ENCODE results near the gene AHNAK.
A peak's percentile ranks its signal among the peaks of the same experiment; 100 is the strongest.
"Not testable (repeated sequence)": the region's sequence is repeated elsewhere in the genome, so short reads cannot be mapped to it uniquely, and the experiment has no call there.

The AHNAK gene

DNA sequence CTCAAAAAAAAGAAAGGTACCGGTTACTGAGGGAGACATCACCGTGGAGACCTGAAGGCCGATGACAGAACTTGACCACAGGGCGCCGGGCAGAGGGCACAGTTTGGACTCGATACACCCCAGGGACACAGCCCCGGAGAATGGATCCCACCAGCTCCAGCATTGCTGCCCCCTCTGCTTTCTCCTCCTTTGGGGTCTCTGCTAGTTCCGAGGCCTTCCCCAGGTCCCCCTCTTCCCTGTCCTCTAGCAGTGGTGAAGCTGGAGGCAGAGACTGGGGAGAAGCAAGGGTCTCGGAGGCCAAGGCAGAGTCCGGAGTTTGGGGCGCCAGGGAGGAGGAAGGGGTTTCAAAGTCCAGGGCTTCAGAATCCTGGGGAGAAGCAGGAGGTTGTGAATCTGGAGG, 31.9 kb upstream of the AHNAK start:
- Histone ChIP-seq H3K9me3 (ENCODE audit: control insufficient read depth, low read length) (no peaks in the 10 kb centered on the region), H3K36me3 (ENCODE audit: control insufficient read depth, insufficient read depth, low read length) (peaks cover 5% of the 10 kb centered on the region), H3K4me1 (ENCODE audit: control insufficient read depth, insufficient read depth, low read length) (peaks cover 31% of the 10 kb centered on the region)

DNA sequence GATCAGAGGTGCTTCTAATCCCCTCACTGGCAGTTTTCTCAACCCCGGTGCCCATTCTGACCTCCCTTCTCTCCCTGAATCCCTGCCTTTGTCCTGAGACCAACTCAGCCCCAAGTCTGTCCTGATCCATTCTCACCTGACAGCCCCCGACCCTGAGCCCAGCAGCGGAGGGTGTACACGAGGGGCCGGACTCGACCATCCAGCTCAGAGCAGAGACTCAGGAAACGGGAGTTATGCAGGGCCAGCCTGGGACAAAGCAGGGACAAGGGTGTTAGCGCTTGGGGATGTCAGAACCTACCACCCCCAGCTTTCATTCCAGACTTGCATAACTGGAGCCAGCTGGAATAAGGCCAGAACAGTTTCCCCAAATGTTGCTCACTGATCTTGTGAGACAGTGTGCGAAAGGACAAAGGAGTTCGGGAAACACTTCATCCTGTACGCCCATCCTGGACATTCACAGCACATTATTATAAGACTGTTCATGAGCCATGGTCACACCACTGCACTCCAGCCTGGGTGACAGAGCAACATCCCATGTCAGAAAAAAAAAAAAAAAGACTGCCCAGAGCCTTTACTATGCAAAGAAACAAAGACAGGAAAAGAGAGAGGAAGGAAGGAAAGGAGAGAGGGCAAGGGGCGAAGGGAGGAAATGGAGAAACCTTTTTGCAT, 30.6 kb upstream of the AHNAK start:
- Histone ChIP-seq H3K9me3 (ENCODE audit: control insufficient read depth, low read length) (no peaks in the 10 kb centered on the region), H3K36me3 (ENCODE audit: control insufficient read depth, insufficient read depth, low read length) (peaks cover 4% of the 10 kb centered on the region), H3K4me1 (ENCODE audit: control insufficient read depth, insufficient read depth, low read length) (peaks cover 36% of the 10 kb centered on the region), H3K4me3 (ENCODE audit: low read length) (no peak overlapping the region), H3K9ac (ENCODE audit: low read length) (peak overlapping the region; percentile 51), H3K27me3 (ENCODE audit: control insufficient read depth, insufficient read depth, low read length) (no peaks in the 10 kb centered on the region)

More for the DNA sequence above, 31.9 kb upstream of the AHNAK start:
- Histone ChIP-seq H3K27me3 (ENCODE audit: control insufficient read depth, insufficient read depth, low read length) (no peaks in the 10 kb centered on the region), H3K9ac (ENCODE audit: low read length) (no peak overlapping the region), H3K4me3 (ENCODE audit: low read length) (no peak overlapping the region)

DNA sequence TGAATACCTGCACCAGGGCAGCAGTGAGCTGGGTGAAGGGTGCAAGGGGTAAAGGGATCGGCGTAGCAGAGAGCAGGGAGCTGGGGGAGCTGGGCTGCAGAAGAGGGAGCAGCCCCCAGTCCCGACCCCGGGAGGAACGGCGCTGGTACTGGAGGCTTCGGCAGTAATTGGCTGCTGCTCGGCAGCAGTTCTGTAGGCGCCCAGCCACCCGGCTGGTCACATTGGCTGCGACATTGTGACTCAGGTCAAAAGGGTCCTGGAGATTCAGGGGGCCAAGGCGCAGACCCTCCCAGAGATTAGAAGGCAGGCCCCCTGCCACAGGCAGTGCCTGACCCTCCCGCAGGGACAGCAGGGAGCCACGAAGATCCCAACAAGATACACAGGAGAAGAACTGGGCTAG, 29.2 kb upstream of the AHNAK start:
- Histone ChIP-seq H3K4me3 (ENCODE audit: low read length) (no peak overlapping the region), H3K27me3 (ENCODE audit: control insufficient read depth, insufficient read depth, low read length) (no peaks in the 10 kb centered on the region), H3K36me3 (ENCODE audit: control insufficient read depth, insufficient read depth, low read length) (peaks cover 4% of the 10 kb centered on the region), H3K9ac (ENCODE audit: low read length) (peak overlapping the region; percentile 86), H3K9me3 (ENCODE audit: control insufficient read depth, low read length) (no peaks in the 10 kb centered on the region), H3K4me1 (ENCODE audit: control insufficient read depth, insufficient read depth, low read length) (peaks cover 38% of the 10 kb centered on the region)

DNA sequence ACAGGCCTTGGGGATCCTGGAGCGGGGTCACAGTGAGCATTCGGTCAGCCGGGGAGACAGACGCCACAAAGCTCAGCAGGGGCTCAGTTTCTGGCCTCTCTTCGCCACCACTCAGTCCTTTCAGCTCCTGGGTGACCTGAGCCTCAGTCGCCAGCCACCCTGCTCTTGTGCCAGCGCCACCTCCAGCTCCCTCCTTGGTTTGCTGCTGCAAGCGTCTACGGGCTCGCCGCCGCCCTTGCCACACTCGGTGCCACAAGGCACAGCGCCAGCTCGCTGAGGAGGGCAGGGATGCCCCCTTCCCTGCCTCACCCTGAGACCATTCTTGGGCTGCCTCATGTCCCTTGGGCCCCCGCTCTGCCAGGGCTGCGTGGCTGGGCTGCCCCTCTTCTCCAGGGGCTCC, 28.6 kb upstream of the AHNAK start:
- no peaks in the 10 kb centered on the region for H3K27me3 ChIP-seq (ENCODE audit: control insufficient read depth, insufficient read depth, low read length)
- no peaks in the 10 kb centered on the region for H3K9me3 ChIP-seq (ENCODE audit: control insufficient read depth, low read length)
- H3K9ac ChIP-seq (ENCODE audit: low read length): peak overlapping the region; percentile 86
- H3K36me3 ChIP-seq (ENCODE audit: control insufficient read depth, insufficient read depth, low read length): peaks cover 4% of the 10 kb centered on the region
- H3K4me1 ChIP-seq (ENCODE audit: control insufficient read depth, insufficient read depth, low read length): peaks cover 38% of the 10 kb centered on the region
- H3K4me3 ChIP-seq (ENCODE audit: low read length): peak overlapping the region; percentile 97

DNA sequence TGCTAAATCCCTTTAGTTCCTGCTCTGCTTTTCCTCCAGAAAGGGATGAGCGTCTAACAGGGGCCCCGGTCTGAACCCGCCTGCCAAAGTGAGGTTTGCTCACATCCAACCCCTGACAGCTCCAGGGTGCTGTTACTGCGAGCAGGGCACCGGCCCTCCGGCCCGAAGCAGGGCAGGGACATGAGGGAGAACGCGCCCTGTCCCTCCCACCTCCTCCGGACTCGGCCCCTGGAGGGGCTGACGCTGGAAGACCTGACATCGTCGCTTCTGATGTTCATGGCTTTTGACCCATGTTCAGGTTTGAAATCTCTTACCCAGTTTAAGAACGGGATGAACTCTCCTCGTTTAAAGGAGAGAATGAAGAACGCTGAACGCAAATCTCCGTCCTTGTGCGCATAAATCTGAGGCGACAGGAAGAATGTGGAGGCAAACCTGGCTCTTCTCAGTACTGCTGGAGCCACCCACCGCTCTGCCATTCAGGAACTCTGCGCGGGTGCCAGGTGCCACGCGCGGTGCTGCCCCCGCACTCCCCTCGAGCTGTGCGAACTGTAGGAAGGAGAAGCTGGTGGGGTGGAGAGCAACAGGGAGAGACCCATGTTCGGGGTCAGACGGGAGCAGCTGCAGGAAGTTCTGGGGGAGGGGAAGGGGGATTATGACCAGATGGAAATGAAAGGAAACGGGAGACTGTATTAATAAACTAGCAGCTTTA, 27.9 kb upstream of the AHNAK start:
- Histone ChIP-seq H3K36me3 (ENCODE audit: control insufficient read depth, insufficient read depth, low read length) (peaks cover 4% of the 10 kb centered on the region), H3K4me3 (ENCODE audit: low read length) (peak overlapping the region; percentile 97), H3K27me3 (ENCODE audit: control insufficient read depth, insufficient read depth, low read length) (no peaks in the 10 kb centered on the region), H3K4me1 (ENCODE audit: control insufficient read depth, insufficient read depth, low read length) (peaks cover 38% of the 10 kb centered on the region), H3K9ac (ENCODE audit: low read length) (peak overlapping the region; percentile 86), H3K9me3 (ENCODE audit: control insufficient read depth, low read length) (no peaks in the 10 kb centered on the region)

DNA sequence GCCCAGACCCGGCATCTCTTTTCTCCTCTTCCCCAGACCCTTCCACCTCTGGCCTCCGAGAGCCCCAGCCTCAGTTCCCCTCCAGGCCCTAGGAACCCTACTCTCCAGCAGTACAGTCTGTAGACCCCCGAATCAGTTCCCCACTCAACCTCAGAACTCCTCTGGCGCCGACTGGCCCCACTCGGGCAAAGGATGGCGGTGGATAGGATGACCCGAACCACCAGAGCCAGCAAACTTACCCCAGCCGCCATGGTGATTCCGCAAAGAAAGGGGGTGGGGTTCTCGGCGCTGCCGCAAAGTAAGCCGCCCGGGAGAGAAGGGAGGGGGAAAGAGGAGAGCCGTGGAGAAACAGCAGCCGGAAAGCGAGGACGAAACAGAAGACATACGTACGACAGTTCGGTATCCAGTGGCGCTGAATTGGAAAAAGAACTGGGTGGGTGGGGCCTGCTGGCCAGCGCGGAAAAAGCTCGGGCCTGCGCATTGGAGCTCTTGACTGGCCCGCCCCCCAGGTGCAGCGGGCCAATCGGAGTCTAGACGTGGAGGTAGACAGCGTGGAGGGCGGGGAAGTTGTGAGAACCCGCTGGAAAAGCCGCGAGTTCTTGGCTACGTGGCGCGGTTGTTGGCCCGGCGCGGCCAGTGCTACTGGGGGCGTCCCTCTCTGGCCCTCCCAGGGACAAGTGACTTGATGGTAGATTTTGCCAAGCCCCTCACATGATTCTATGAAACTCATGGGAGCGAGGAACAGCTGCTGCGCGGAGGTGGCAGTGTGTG, 27.2 kb upstream of the AHNAK start, which contains the start of gene EEF1G:
Gene EEF1G (minus strand): TSS at position 300 of the 771 bp plus-strand sequence. CDS start 49 bp downstream, at position 251.
- H3K9me3 ChIP-seq (ENCODE audit: control insufficient read depth, low read length): no peaks in the 10 kb centered on the region
- no peaks in the 10 kb centered on the region for H3K27me3 ChIP-seq (ENCODE audit: control insufficient read depth, insufficient read depth, low read length)
- H3K4me3 ChIP-seq (ENCODE audit: low read length): peak within 1 kb of the TSS; percentile 97
- peaks cover 38% of the 10 kb centered on the region for H3K4me1 ChIP-seq (ENCODE audit: control insufficient read depth, insufficient read depth, low read length)
- H3K36me3 ChIP-seq (ENCODE audit: control insufficient read depth, insufficient read depth, low read length): peaks cover 4% of the 10 kb centered on the region
- H3K9ac ChIP-seq (ENCODE audit: low read length): peak within 1 kb of the TSS; percentile 89

DNA sequence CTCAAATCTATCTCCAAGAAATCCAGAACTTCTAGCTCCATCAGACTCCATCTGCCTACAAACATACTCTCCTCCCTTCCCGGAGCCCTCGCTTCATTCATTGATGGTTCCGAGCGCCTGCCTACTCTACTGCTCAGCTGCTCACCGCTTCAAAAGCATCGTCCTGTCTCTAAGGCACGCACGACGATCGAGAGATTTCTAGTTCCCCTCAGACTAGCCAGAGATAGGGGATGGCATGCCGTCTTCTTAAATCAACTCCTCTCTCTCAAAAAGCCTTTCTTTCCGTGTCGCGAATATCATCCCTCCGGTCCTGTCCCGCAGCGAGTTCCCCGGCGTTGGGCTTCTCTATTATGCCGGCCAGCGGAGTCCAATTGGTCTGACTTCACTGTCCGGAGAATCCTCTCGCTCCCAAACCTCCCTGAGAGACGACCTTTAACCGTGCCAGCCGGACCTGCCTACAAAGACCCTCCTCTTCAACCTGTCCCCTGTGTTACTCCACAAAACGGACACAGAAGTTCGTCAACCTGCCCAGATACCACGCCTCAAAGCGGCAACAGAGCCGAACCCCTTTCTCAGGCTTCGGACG, 26.5 kb upstream of the AHNAK start:
- H3K27me3 ChIP-seq (ENCODE audit: control insufficient read depth, insufficient read depth, low read length): no peaks in the 10 kb centered on the region
- H3K4me1 ChIP-seq (ENCODE audit: control insufficient read depth, insufficient read depth, low read length): peaks cover 38% of the 10 kb centered on the region
- H3K4me3 ChIP-seq (ENCODE audit: low read length): peak overlapping the region; percentile 97
- H3K36me3 ChIP-seq (ENCODE audit: control insufficient read depth, insufficient read depth, low read length): no peaks in the 10 kb centered on the region
- H3K9me3 ChIP-seq (ENCODE audit: control insufficient read depth, low read length): no peaks in the 10 kb centered on the region
- H3K9ac ChIP-seq (ENCODE audit: low read length): peak overlapping the region; percentile 89

DNA sequence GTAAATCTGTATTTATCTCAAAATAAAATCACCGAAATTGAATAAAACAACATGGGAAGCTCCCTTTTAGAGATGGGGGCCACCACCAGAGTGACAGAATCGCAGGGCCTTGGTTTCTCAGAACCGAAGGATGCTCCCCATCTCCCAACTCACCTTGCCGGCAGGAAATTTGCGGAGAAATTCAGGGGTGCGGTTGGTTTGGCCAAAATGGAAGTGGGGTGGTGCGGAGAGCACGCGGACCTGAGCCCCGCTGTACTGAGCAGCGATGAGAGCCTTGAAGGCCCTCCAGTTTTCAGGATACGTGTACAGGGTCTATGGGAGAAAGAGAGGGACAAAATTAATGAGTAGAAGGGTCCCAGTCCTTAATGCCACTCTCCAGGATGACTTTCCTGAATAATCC, 25.8 kb upstream of the AHNAK start:
- H3K27me3 ChIP-seq (ENCODE audit: control insufficient read depth, insufficient read depth, low read length): no peaks in the 10 kb centered on the region

DNA sequence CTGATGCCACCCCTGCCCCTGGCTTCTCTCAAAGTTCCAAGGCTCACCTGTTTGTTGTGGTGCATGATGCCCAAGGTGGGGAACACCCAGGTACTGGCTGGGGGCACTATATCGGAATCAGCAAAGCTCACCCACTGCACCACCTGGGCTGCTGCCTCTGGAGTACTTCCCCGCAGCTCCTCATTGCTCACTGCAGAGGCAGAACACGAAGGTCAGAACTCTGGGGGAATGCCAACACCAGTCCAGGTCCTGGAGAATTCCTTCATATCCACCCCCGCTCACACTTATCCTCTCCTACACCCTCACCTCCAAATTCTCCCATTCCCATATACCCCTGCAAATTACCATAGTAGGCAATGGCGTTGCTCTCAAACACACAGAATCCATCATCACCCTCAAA, 24.9 kb upstream of the AHNAK start:
- not testable (repeated sequence) for H3K9ac ChIP-seq (ENCODE audit: low read length); H3K9me3 ChIP-seq (ENCODE audit: control insufficient read depth, low read length); H3K4me3 ChIP-seq (ENCODE audit: low read length); H3K27me3 ChIP-seq (ENCODE audit: control insufficient read depth, insufficient read depth, low read length); H3K36me3 ChIP-seq (ENCODE audit: control insufficient read depth, insufficient read depth, low read length)
- peaks cover 27% of the 10 kb centered on the region for H3K4me1 ChIP-seq (ENCODE audit: control insufficient read depth, insufficient read depth, low read length)

More for the DNA sequence above, 25.8 kb upstream of the AHNAK start:
- H3K4me1 ChIP-seq (ENCODE audit: control insufficient read depth, insufficient read depth, low read length): peaks cover 37% of the 10 kb centered on the region
- H3K4me3 ChIP-seq (ENCODE audit: low read length): peak overlapping the region; percentile 97
- no peaks in the 10 kb centered on the region for H3K9me3 ChIP-seq (ENCODE audit: control insufficient read depth, low read length)
- H3K36me3 ChIP-seq (ENCODE audit: control insufficient read depth, insufficient read depth, low read length): no peaks in the 10 kb centered on the region
- H3K9ac ChIP-seq (ENCODE audit: low read length): peak overlapping the region; percentile 89

DNA sequence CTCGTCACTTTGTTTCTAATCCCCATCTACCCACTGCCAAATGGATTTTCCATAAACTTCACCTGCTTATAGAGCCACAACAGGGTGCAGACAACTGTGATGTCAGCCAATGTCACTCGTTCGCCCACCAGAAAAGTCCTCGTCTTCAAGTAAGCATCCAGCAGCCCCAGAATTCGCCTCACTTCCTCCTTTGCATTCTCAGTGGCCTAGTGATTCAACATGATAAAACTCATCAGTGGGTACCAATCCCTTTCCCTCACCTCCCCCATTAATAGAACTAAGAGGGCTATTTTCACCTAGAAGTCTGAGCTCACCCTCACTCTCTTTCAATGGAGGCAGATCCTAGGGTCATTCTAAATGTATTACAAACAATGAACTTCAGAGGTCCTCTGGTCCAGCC, 24.3 kb upstream of the AHNAK start:
- H3K4me1 ChIP-seq (ENCODE audit: control insufficient read depth, insufficient read depth, low read length): peaks cover 21% of the 10 kb centered on the region
- not testable (repeated sequence) for H3K9me3 ChIP-seq (ENCODE audit: control insufficient read depth, low read length); H3K9ac ChIP-seq (ENCODE audit: low read length); H3K4me3 ChIP-seq (ENCODE audit: low read length); H3K36me3 ChIP-seq (ENCODE audit: control insufficient read depth, insufficient read depth, low read length); H3K27me3 ChIP-seq (ENCODE audit: control insufficient read depth, insufficient read depth, low read length)

DNA sequence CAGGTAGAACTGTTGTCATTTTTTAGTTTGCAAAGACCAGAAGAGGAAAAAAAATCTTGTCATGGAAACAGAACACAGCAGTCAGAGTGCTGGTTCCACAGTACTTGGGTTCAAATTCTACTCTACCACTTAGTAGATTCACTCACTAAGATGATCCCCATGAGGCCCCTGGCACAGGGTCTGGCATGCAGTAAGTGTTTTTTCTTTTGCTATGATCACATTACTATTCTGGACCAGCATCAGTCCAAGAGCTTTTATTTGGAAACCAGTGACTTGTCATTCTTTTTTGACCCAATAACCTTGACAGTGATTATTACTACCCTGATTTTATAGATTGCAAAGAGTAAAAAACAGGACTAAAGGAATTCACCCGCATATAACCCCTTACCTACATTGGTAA, 23.0 kb upstream of the AHNAK start:
- no peaks in the 10 kb centered on the region for H3K27me3 ChIP-seq (ENCODE audit: control insufficient read depth, insufficient read depth, low read length)
- H3K9ac ChIP-seq (ENCODE audit: low read length): no peak overlapping the region
- peaks cover 14% of the 10 kb centered on the region for H3K4me1 ChIP-seq (ENCODE audit: control insufficient read depth, insufficient read depth, low read length)
- H3K36me3 ChIP-seq (ENCODE audit: control insufficient read depth, insufficient read depth, low read length): peaks cover 5% of the 10 kb centered on the region
- no peak overlapping the region for H3K4me3 ChIP-seq (ENCODE audit: low read length)
- no peaks in the 10 kb centered on the region for H3K9me3 ChIP-seq (ENCODE audit: control insufficient read depth, low read length)

All from mucosa of stomach (tissue), 1 donor.